Fibroblast of villous mesenchyme (primary cell): Measurements from ENCODE around the gene TSPAN4. TPM values are rescaled to one million over a fixed set of nuclear protein-coding genes. Genes with fewer than 3 reads are reported as not detected.

ENCODE experiments used
- DNase-seq: peaks from one replicate; pipeline ENCODE4 v3.0.0-alpha.2; 2010; ENCODE audit warnings: low read depth
- H3K4me3 ChIP-seq: 2 replicates; pipeline ENCODE4 v1.5.1; 2011; ENCODE audit warnings: low read depth, mild to moderate bottlenecking, low read length
- total RNA-seq: library from RNA; depleted of rRNA; stranded (reverse); fragments of >200 nt; gene quantifications from 2 replicates; pipeline ENCODE4 v1.2.3, GENCODE V29; 2012
- TF ChIP-seq, protein P1 (sequence below): IDR thresholded peaks from 2 replicates; pipeline ENCODE4 v1.5.1; 2012; ENCODE audit warnings: low read depth, mild to moderate bottlenecking, low read length; ENCODE audit not compliant: insufficient read depth

Gene TSPAN4
- total RNA-seq, 1 donor: 113 TPM

DNA sequence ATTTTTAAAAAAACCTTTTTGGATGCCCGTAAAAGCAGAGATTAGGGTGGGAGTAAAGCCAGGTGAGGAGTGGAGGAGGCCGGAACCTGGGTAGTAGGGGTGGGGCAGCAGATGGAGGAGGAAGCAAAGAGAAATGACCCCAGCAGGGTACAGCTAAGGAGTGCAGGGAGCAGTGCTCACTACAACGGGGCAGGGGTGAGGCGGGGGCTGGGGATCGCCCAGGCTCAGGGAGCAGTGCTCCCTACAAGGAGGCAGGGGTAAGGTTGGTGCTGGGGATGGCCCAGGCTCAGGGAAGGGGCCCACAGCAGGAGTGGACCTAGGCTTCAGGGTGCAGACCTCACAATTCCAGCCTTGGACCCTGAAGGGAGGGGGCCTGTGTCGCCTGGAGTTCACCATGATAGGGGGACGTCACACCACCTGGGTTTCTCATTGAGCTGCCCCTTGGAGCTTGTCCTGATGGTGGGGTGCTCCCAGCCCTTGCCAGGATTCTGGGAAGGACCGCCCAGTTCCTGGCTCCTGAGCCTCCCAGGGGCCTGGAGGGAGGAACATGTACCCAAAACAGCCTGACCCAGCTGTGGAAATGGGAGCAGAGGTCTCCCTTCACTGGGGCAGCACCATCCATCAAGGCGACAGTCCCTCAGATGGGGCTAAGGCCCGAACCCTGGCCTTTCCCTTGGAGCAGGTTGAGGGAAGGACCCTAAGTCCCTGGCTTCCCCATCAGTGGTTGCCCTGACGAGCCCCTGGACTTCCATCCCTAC lies 26.8 kb upstream of the TSPAN4 start:
- TF ChIP-seq, protein P1, sequence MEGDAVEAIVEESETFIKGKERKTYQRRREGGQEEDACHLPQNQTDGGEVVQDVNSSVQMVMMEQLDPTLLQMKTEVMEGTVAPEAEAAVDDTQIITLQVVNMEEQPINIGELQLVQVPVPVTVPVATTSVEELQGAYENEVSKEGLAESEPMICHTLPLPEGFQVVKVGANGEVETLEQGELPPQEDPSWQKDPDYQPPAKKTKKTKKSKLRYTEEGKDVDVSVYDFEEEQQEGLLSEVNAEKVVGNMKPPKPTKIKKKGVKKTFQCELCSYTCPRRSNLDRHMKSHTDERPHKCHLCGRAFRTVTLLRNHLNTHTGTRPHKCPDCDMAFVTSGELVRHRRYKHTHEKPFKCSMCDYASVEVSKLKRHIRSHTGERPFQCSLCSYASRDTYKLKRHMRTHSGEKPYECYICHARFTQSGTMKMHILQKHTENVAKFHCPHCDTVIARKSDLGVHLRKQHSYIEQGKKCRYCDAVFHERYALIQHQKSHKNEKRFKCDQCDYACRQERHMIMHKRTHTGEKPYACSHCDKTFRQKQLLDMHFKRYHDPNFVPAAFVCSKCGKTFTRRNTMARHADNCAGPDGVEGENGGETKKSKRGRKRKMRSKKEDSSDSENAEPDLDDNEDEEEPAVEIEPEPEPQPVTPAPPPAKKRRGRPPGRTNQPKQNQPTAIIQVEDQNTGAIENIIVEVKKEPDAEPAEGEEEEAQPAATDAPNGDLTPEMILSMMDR: no peak
- no peak for DNase-seq
- no peak overlapping the region for H3K4me3 ChIP-seq

DNA sequence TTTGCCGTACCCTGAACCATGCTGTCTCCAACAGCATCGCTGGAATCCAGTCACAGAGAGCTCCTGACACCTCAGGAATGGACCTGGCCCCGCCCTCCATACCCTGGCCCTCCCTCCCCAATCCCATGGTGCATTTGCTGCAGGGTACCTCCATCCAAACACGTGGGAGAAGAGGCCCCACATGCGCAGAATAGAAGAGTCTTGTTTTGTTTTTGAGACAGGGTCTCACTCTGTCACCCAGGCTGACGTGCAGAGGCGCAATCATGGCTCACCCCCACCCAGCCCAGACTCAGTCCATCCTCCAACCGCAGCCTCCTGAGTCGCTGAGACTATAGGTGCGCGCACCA lies 26.2 kb upstream of the TSPAN4 start:
- TF ChIP-seq, protein P1: no peak
- no peak for DNase-seq
- no peak overlapping the region for H3K4me3 ChIP-seq

DNA sequence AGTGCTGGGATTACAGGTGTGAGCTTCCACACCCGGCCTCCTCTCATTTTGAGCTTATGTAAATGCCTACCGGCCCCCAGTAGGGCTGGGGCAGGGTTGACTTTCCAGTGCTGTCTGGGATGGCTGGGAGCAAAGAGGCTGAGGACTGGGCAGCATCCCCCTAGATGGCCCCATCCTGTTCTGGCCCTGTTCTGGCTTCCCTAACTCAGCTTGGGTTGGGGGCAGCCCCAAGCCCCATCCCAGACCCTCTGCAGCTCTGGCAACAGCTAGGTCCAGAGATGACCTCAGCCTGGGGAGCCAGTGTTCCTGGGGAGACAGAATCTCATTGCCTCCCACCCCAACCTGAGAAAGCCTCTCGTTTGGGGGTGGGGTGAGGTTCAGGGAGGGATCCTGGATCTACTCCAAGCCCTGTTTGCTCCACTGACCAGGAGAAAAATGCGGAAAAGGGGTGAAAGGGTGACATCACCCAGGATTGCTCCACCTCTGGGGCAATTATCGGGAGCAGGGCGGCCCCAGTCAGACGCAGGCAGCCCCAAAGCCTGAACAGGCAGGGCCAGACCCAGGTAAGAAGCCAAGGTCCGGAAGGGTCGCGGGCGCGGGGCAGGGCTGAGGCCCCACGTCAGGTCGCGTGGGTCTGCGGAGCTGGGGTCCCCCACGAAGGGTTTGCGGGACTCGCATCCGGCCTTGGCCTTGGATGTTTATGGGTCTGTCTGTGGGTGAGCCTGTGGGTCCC lies 24.1 kb upstream of the TSPAN4 start, which contains the start of gene PNPLA2:
PNPLA2 (plus strand) TSS at position 519 of the 733 bp plus-strand sequence. CDS start 805 bp downstream, outside the sequence.
- peak within 1 kb of the TSS; percentile 70 for H3K4me3 ChIP-seq
- TF ChIP-seq, protein P1: no peak
- peak; percentile 53 for DNase-seq

DNA sequence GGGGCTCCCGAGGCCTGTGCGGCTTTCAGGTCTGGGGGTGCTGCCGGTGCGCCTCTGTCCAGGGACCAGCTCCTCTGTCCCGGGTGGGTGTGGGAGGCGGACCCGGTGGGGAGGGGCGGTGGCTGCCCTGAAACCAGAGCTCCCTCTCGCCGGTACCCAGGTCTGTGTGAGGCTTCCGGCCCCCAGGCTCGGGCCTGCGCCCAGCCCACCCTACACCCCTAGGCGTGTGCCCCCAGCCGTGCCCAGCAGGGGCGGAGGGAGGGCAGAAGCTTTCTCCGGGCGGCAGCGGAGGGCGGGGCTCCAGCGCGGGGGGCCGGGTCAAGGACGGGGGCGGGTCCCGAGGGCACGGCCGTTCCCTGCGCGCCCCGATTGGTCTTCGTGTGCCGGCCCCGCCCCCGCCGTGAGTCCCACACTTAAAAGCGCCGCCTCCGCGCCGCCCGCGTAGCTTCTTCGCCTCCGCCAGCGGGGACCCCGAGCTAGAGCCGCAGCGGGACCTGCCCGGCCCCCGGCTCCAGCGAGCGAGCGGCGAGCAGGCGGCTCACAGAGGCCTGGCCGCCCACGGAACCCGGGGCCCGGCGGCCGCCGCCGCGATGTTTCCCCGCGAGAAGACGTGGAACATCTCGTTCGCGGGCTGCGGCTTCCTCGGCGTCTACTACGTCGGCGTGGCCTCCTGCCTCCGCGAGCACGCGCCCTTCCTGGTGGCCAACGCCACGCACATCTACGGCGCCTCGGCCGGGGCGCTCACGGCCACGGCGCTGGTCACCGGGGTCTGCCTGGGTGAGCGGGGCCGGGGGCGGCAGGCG lies 23.3 kb upstream of the TSPAN4 start:
- TF ChIP-seq, protein P1: no peak
- peak; percentile 85 for DNase-seq
- peak overlapping the region; percentile 70 for H3K4me3 ChIP-seq

DNA sequence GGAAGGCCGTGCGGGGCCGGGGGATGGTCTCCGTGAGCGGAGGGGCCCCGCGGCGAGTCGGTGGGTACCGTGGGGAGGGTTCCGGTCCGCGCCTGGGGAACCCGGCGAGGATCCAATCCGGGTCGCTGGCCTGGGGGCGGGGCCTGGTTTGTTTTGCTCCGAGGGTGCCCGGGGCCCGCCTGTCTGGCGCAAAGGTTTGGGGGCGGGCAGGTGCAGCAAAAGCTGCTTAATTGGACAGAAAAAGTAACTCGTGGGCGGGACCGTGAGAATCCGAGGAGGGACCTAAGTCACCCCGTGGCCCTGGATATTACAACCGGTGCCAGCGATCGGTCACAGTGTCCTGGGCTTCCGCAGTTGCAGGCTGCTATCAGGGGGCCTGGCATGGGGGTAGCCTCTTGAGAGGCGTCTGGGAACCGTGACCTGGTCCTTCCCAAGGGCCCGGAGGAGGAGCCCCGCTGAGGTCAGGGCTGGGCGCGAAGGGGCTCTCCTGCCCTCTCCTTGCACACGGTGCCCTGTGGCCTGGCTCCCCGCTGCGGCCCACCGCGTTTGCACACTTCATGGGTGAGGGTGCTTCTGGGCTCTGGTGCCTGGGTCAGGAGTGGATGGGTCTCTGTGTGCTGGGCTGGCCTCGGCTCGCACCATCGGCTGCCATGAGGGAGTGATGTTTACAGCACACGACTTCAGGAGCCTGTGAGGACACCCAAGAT lies 22.6 kb upstream of the TSPAN4 start:
- H3K4me3 ChIP-seq: peak overlapping the region; percentile 70
- TF ChIP-seq, protein P1: no peak
- peak; percentile 78 for DNase-seq
